Activated T-helper 1 cell treated with anti-CD3 and anti-CD28 coated beads, Interleukin-12 subunit alpha, Interleukin-12 subunit beta, Interleukin-2, Interleukin-4 antibody, amounts not matched to agents 30 ng/mL and 10 ng/mL and 1 ng/mL, durations not matched to agents 14 hours and 24 hours and 36 hours (primary cell): ENCODE data around the gene CENPV. TPM values are rescaled to one million over a fixed set of nuclear protein-coding genes. Genes with fewer than 3 reads are reported as not detected.
"Not testable (repeated sequence)": the region's sequence is repeated elsewhere in the genome, so short reads cannot be mapped to it uniquely, and the experiment has no call there.

Experiments used
- DNase-seq: peaks from one replicate; pipeline ENCODE4 v3.0.0; 2021; ENCODE audit warnings: low spot score
- H3K27ac Mint-ChIP-seq: one replicate; pipeline ENCODE4 v1.8.0; 2021; ENCODE audit warnings: mild to moderate bottlenecking, mixed read lengths
- H3K27me3 Mint-ChIP-seq: one replicate; pipeline ENCODE4 v1.8.0; 2022; ENCODE audit warnings: mild to moderate bottlenecking, moderate library complexity, mixed read lengths; ENCODE audit not compliant: insufficient read depth
- H3K36me3 Mint-ChIP-seq: one replicate; pipeline ENCODE4 v1.8.0; 2021; ENCODE audit warnings: low read depth, mixed read lengths
- H3K4me1 Mint-ChIP-seq: one replicate; pipeline ENCODE4 v1.8.0; 2021; ENCODE audit warnings: low read depth, mixed read lengths
- H3K4me3 Mint-ChIP-seq: one replicate; pipeline ENCODE4 v1.8.0; 2021; ENCODE audit warnings: mild to moderate bottlenecking, moderate library complexity, mixed read lengths
- H3K9me3 Mint-ChIP-seq: one replicate; pipeline ENCODE4 v1.8.0; 2021; ENCODE audit warnings: mixed read lengths
- intact Hi-C: fragments of 100-400 bp; cut with micrococcal nuclease; formaldehyde crosslinking; loops from one replicate; pipeline ENCODE4 v1.15.1; 2024
- total RNA-seq: library from RNA; stranded (reverse); gene quantifications from 2 replicates; pipeline ENCODE4 v1.2.3, GENCODE V29; 2022

Gene CENPV
- total RNA-seq, 1 donor from 2014 or later = 54.7 TPM

- no peak for DNase-seq
- Mint-ChIP-seq H3K36me3 (peaks cover 7% of the 10 kb centered on the region), H3K9me3 (no peaks in the 10 kb centered on the region), H3K4me1 (no peaks in the 10 kb centered on the region), H3K4me3 (no peak overlapping the region), H3K27ac (no peak overlapping the region), H3K27me3 (no peaks in the 10 kb centered on the region)
- intact Hi-C loops = no loop called here
Observed at GRCh38 chr17:16328997-16329396, 24.3 kb downstream of the CENPV start.

DNA sequence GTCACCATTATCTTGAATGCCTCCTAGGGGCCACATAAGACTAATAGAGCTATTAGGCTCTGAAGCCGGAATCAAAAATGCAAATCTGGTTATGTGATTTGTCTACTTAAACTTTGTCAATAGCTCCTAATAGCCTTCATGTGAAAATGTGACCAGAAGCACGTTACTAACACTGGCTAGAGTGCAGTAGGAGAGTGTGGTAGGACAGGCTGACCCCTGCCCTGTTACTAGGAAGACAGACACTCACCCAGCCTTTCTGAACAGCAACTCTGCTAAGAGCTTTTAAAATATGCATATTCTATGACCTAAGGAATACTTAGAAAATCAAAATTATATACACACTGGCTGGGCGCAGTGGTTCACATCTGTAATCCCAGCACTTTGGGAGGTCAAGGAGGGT is 26.3 kb downstream of the CENPV start:
- no peaks in the 10 kb centered on the region for H3K9me3 Mint-ChIP-seq
- no peak overlapping the region for H3K4me3 Mint-ChIP-seq
- DNase-seq = no peak
- no peak overlapping the region for H3K27ac Mint-ChIP-seq
- H3K36me3 Mint-ChIP-seq = peaks cover 8% of the 10 kb centered on the region
- intact Hi-C loops = no loop called here
- H3K27me3 Mint-ChIP-seq = no peaks in the 10 kb centered on the region
- H3K4me1 Mint-ChIP-seq = no peaks in the 10 kb centered on the region

- H3K27me3 Mint-ChIP-seq = no peaks in the 10 kb centered on the region
- H3K4me3 Mint-ChIP-seq = no peak overlapping the region
- no peak for DNase-seq
- peaks cover 8% of the 10 kb centered on the region for H3K36me3 Mint-ChIP-seq
- H3K9me3 Mint-ChIP-seq = no peaks in the 10 kb centered on the region
- intact Hi-C loops = no loop called here
- H3K4me1 Mint-ChIP-seq = no peaks in the 10 kb centered on the region
- no peak overlapping the region for H3K27ac Mint-ChIP-seq
Observed at GRCh38 chr17:16325964-16326363, 27.3 kb downstream of the CENPV start.

GRCh38 chr17:16322636-16323035 is 30.6 kb downstream of the CENPV start:
- Mint-ChIP-seq H3K36me3 (peaks cover 8% of the 10 kb centered on the region), H3K27ac (no peak overlapping the region)

GRCh38 chr17:16319969-16320368 is 33.3 kb downstream of the CENPV start:
- H3K36me3 Mint-ChIP-seq = peaks cover 3% of the 10 kb centered on the region
- no peaks in the 10 kb centered on the region for H3K9me3 Mint-ChIP-seq
- no peak overlapping the region for H3K4me3 Mint-ChIP-seq
- H3K27me3 Mint-ChIP-seq = no peaks in the 10 kb centered on the region
- no peak for DNase-seq
- intact Hi-C loops = no loop called here
- H3K27ac Mint-ChIP-seq = no peak overlapping the region
- no peaks in the 10 kb centered on the region for H3K4me1 Mint-ChIP-seq

More at GRCh38 chr17:16322636-16323035, 30.6 kb downstream of the CENPV start:
- Mint-ChIP-seq H3K9me3 (no peaks in the 10 kb centered on the region), H3K27me3 (no peaks in the 10 kb centered on the region), H3K4me1 (no peaks in the 10 kb centered on the region), H3K4me3 (no peak overlapping the region)
- intact Hi-C loops = no loop called here
- DNase-seq = no peak

DNA sequence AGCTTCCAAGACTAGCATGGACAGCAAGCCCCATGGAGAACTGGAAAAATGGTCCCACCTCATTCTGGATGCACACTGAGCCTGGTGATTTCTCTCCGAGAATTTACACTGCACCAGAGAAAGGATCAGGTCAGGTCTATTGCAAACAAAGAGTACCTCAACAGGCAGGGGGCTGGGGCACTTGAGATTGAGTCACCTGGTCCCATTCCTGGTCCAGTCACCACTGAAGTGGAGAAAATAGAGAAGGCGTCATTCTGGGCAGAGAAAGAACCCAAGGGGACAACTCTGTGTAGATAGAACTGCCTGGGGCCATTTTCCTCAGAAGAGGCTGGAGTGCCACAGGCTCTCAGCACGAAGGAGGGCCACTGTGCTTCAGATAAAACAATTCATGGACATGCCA is 38.4 kb downstream of the CENPV start:
- no peak overlapping the region for H3K4me3 Mint-ChIP-seq
- intact Hi-C loops = no loop called here
- no peaks in the 10 kb centered on the region for H3K9me3 Mint-ChIP-seq
- no peaks in the 10 kb centered on the region for H3K27me3 Mint-ChIP-seq
- no peak for DNase-seq
- no peak overlapping the region for H3K27ac Mint-ChIP-seq
- H3K36me3 Mint-ChIP-seq = peaks cover 4% of the 10 kb centered on the region
- no peaks in the 10 kb centered on the region for H3K4me1 Mint-ChIP-seq

- intact Hi-C loops = no loop called here
- no peak overlapping the region for H3K27ac Mint-ChIP-seq
- DNase-seq = no peak
- no peaks in the 10 kb centered on the region for H3K9me3 Mint-ChIP-seq
- H3K27me3 Mint-ChIP-seq = no peaks in the 10 kb centered on the region
- H3K36me3 Mint-ChIP-seq = peaks cover 4% of the 10 kb centered on the region
- no peak overlapping the region for H3K4me3 Mint-ChIP-seq
- H3K4me1 Mint-ChIP-seq = no peaks in the 10 kb centered on the region
Observed at GRCh38 chr17:16314189-16314588, 39.1 kb downstream of the CENPV start.

DNA sequence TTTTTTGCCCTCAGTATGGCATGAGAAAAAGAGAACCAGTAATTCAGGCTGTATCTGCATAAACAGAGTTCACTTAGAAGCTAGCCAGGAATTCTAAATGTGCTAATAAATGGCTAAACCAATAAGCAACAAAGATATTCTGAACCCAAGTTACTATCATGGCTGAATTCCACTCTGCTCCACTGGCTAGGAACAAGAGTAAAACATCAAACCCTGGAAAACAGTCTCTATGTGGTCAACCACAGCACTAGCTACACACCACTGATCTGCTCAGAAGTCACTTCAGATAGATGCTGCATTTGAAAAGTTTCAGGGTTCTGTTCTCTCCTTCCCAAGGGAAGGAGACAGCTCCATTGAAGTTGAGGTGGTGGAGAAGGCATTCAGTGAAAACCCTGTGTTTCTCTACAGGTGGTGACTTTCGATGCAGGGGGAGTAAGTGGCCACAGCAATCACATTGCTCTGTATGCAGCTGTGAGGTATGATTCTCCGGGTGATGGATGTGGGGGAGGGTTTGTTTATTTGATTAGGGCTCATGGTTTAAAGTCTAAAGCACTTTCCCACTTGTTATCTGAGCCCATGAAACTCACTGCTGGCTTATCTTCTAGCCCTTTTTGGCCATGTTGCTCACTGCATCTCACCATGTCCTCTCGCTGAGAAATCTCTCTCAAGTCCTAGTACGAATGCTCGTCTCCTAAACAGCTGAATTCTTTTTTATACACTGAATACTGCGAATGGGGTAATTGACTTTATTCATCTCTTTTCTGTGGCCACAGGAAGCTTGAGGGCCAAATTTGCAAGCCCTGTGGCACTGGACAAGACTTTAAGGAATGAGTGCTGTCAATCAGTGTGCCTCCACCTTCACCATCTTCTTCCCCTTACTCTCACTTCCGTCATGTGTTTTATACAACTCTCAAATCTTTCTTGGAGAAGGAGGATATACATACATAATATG is 39.9 kb downstream of the CENPV start:
- H3K27me3 Mint-ChIP-seq = no peaks in the 10 kb centered on the region
- no peaks in the 10 kb centered on the region for H3K4me1 Mint-ChIP-seq
- no peak overlapping the region for H3K27ac Mint-ChIP-seq
- H3K4me3 Mint-ChIP-seq = no peak overlapping the region
- intact Hi-C loops = no loop called here
- H3K9me3 Mint-ChIP-seq = no peaks in the 10 kb centered on the region
- DNase-seq = no peak
- peaks cover 4% of the 10 kb centered on the region for H3K36me3 Mint-ChIP-seq

DNA sequence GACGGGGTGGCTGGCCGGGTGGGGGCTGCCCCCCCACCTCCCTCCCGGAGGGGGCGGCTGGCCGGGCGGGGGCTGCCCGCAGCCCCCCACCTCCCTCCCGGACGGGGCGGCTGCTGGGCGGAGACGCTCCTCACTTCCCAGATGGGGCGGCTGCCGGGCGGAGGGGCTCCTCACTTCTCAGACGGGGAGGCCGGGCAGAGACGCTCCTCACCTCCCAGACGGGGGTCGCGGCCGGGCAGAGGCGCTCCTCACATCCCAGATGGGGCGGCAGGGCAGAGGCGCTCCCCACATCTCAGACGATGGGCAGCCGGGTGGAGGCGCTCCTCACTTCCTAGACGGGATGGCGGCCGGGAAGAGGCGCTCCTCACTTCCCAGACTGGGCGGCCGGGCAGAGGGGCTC is 41.2 kb downstream of the CENPV start:
- H3K27ac Mint-ChIP-seq, H3K27me3 Mint-ChIP-seq, H3K4me3 Mint-ChIP-seq, DNase-seq, H3K4me1 Mint-ChIP-seq, H3K36me3 Mint-ChIP-seq, H3K9me3 Mint-ChIP-seq, intact Hi-C loops: not testable (repeated sequence)

GRCh38 chr17:16306211-16306610 is 47.1 kb downstream of the CENPV start:
- H3K4me3 Mint-ChIP-seq = no peak overlapping the region
- intact Hi-C loops = loop anchor here (5.0 kb wide), 1 partner anchor 216 kb away; no protein-coding TSS in a partner anchor
- H3K4me1 Mint-ChIP-seq = peaks cover 4% of the 10 kb centered on the region
- no peak for DNase-seq
- H3K9me3 Mint-ChIP-seq = no peaks in the 10 kb centered on the region
- no peaks in the 10 kb centered on the region for H3K27me3 Mint-ChIP-seq
- no peak overlapping the region for H3K27ac Mint-ChIP-seq
- H3K36me3 Mint-ChIP-seq = peaks cover 5% of the 10 kb centered on the region

GRCh38 chr17:16304830-16305229 is 48.4 kb downstream of the CENPV start:
- H3K4me3 Mint-ChIP-seq = no peak overlapping the region
- no peaks in the 10 kb centered on the region for H3K9me3 Mint-ChIP-seq
- no peak for DNase-seq
- no peaks in the 10 kb centered on the region for H3K27me3 Mint-ChIP-seq
- H3K27ac Mint-ChIP-seq = no peak overlapping the region
- H3K36me3 Mint-ChIP-seq = peaks cover 3% of the 10 kb centered on the region
- intact Hi-C loops = loop anchor here (5.0 kb wide), 1 partner anchor 217 kb away; no protein-coding TSS in a partner anchor
- peaks cover 4% of the 10 kb centered on the region for H3K4me1 Mint-ChIP-seq

GRCh38 chr17:16302856-16303255 is 50.4 kb downstream of the CENPV start:
- DNase-seq = no peak
- peaks cover 3% of the 10 kb centered on the region for H3K36me3 Mint-ChIP-seq
- no peak overlapping the region for H3K27ac Mint-ChIP-seq
- H3K4me3 Mint-ChIP-seq = no peak overlapping the region
- H3K4me1 Mint-ChIP-seq = peaks cover 4% of the 10 kb centered on the region
- H3K27me3 Mint-ChIP-seq = no peaks in the 10 kb centered on the region
- no peaks in the 10 kb centered on the region for H3K9me3 Mint-ChIP-seq
- intact Hi-C loops = no loop called here

- Mint-ChIP-seq H3K4me1 (peaks cover 4% of the 10 kb centered on the region), H3K36me3 (peaks cover 3% of the 10 kb centered on the region), H3K9me3 (no peaks in the 10 kb centered on the region), H3K27ac (no peak overlapping the region), H3K27me3 (no peaks in the 10 kb centered on the region), H3K4me3 (no peak overlapping the region)
- DNase-seq = no peak
- intact Hi-C loops = no loop called here
Observed at GRCh38 chr17:16301963-16302855, 51.1 kb downstream of the CENPV start.
